Right lobe of liver (tissue), 4 donors: ENCODE data around the gene AURKAIP1.

Experiments used
- CTCF ChIP-seq, 4 donors: fragments of 200-600 bp in 3 of 4; fragments of 450-650 bp in 1 of 4; IDR thresholded peaks; one replicate each; pipeline versions ENCODE4 v1.5.1 to v1.8.0; 2016 to 2022; ENCODE audit warnings: antibody characterized with exemption in 4 of 4, mild to moderate bottlenecking in 2 of 4
- POLR2A ChIP-seq: fragments of 450-650 bp; IDR thresholded peaks from one replicate; pipeline ENCODE4 v1.6.1; 2017; ENCODE audit warnings: antibody characterized with exemption, mild to moderate bottlenecking
- donor health status: DM: no; HTN: no; CAD: no.
- donor health status: DM: no; HTN: no; CAD: no.
- donor health status: DM: no; HTN: yes; CAD: no.

GRCh38 chr1:1336446-1336845, 38.6 kb downstream of the AURKAIP1 start:
- TF ChIP-seq CTCF (IDR thresholded peaks at IDR 0.05) (no peak), POLR2A (no peak)
